HepG2 (cell line): Measurements from ENCODE around the gene PNO1. TPM values are rescaled to one million over a fixed set of nuclear protein-coding genes. Genes with fewer than 3 reads are reported as not detected.

Experiments
- ATF7-NPFF ChIP-seq: sonication (generic); formaldehyde crosslinking; IDR thresholded peaks from 2 replicates; pipeline ENCODE4 v1.8.1; 2023; ENCODE audit warnings: mild to moderate bottlenecking, low read depth, missing genetic modification reagents, moderate library complexity
- BRD4 ChIP-seq: sonication (generic); formaldehyde crosslinking; IDR thresholded peaks from 2 replicates; pipeline ENCODE4 v1.4.0; 2020; ENCODE audit warnings: missing genetic modification reagents
- CEBPB ChIP-seq: IDR thresholded peaks from 2 replicates; pipeline ENCODE4 v1.6.1; 2011; ENCODE audit warnings: low read depth, low read length, improper control_type of control experiment, borderline replicate concordance
- CEBPG ChIP-seq: IDR thresholded peaks from 2 replicates; pipeline ENCODE4 v1.6.1; 2016
- HNRNPLL ChIP-seq: fragments of 200-400 bp; formaldehyde crosslinking; IDR thresholded peaks from 2 replicates; pipeline ENCODE4 v1.6.1; 2017; ENCODE audit warnings: mild to moderate bottlenecking, low read depth, low read length; ENCODE audit not compliant: poor library complexity, severe bottlenecking
- MIXL1 ChIP-seq: IDR thresholded peaks from 2 replicates; pipeline ENCODE4 v1.6.1; 2016
- MLX ChIP-seq: IDR thresholded peaks from 2 replicates; pipeline ENCODE4 v1.6.1; 2016
- NBN ChIP-seq: fragments of 450-650 bp; conservative IDR thresholded peaks from 2 replicates; pipeline ENCODE4 v1.6.1; 2017
- NFE2L1 ChIP-seq: sonication (generic); formaldehyde crosslinking; IDR thresholded peaks from 2 replicates; pipeline ENCODE4 v1.4.0; 2020; ENCODE audit warnings: missing genetic modification reagents, mild to moderate bottlenecking, borderline replicate concordance
- NFIC ChIP-seq: IDR thresholded peaks from 2 replicates; pipeline ENCODE4 v1.6.1; 2012; ENCODE audit warnings: mild to moderate bottlenecking, low read length, inconsistent platforms
- NFYB ChIP-seq: sonication (generic); formaldehyde crosslinking; IDR thresholded peaks from 2 replicates; pipeline ENCODE4 v1.4.0; 2020; ENCODE audit warnings: missing genetic modification reagents
- PRMT3 ChIP-seq: sonication (generic); formaldehyde crosslinking; IDR thresholded peaks from 2 replicates; pipeline ENCODE4 v1.8.1; 2022; ENCODE audit warnings: low read depth, mild to moderate bottlenecking, moderate library complexity, missing genetic modification reagents, borderline replicate concordance
- RXRA ChIP-seq: sonication (generic); formaldehyde crosslinking; IDR thresholded peaks from 2 replicates; pipeline ENCODE4 v1.5.1; 2020; ENCODE audit warnings: missing genetic modification reagents
- SATB2 ChIP-seq: sonication (generic); formaldehyde crosslinking; IDR thresholded peaks from 2 replicates; pipeline ENCODE4 v1.5.0; 2020; ENCODE audit warnings: missing genetic modification reagents
- SCMH1 ChIP-seq: sonication (generic); formaldehyde crosslinking; IDR thresholded peaks from 2 replicates; pipeline ENCODE4 v1.9.0; 2021; ENCODE audit warnings: missing genetic modification reagents, mild to moderate bottlenecking, borderline replicate concordance
- SETDB1 ChIP-seq: sonication (generic); formaldehyde crosslinking; IDR thresholded peaks from 2 replicates; pipeline ENCODE4 v1.5.1; 2020; ENCODE audit warnings: missing genetic modification reagents, mild to moderate bottlenecking, borderline replicate concordance
- TOPORS ChIP-seq: sonication (generic); formaldehyde crosslinking; IDR thresholded peaks from 2 replicates; pipeline ENCODE4 v1.8.0; 2023; ENCODE audit warnings: mild to moderate bottlenecking, missing genetic modification reagents
- ZFX ChIP-seq: sonication (generic); formaldehyde crosslinking; IDR thresholded peaks from 2 replicates; pipeline ENCODE4 v1.4.0; 2020; ENCODE audit warnings: mild to moderate bottlenecking, low read depth, missing genetic modification reagents, moderate library complexity
- ZFY ChIP-seq: sonication (generic); formaldehyde crosslinking; IDR thresholded peaks from 2 replicates; pipeline ENCODE4 v1.4.0; 2020; ENCODE audit warnings: missing genetic modification reagents
- ZNF234 ChIP-seq: sonication (generic); formaldehyde crosslinking; conservative IDR thresholded peaks from 2 replicates; pipeline ENCODE4 v1.5.1; 2020; ENCODE audit warnings: mild to moderate bottlenecking, missing genetic modification reagents
- ZNF263 ChIP-seq: sonication (generic); formaldehyde crosslinking; IDR thresholded peaks from 2 replicates; pipeline ENCODE4 v1.4.0; 2020; ENCODE audit warnings: missing genetic modification reagents
- ZNF326 ChIP-seq: sonication (generic); formaldehyde crosslinking; IDR thresholded peaks from 2 replicates; pipeline ENCODE4 v1.4.0; 2020; ENCODE audit warnings: missing genetic modification reagents, borderline replicate concordance
- ZNF34 ChIP-seq: sonication (generic); formaldehyde crosslinking; IDR thresholded peaks from 2 replicates; pipeline ENCODE4 v1.4.0; 2020; ENCODE audit warnings: mild to moderate bottlenecking, missing genetic modification reagents, borderline replicate concordance
- ZNF567 ChIP-seq: sonication (generic); formaldehyde crosslinking; IDR thresholded peaks from 2 replicates; pipeline ENCODE4 v1.8.1; 2023; ENCODE audit warnings: mild to moderate bottlenecking, missing genetic modification reagents, borderline replicate concordance
- ZNF687 ChIP-seq: sonication (generic); formaldehyde crosslinking; IDR thresholded peaks from 2 replicates; pipeline ENCODE4 v1.5.1; 2020; ENCODE audit warnings: mild to moderate bottlenecking, missing genetic modification reagents, moderate library complexity
- polyA plus RNA-seq, 8 experiments: library from polyadenylated mRNA; depleted of rRNA in 3 of 8; stranded (reverse) in 7 of 8; unstranded in 1 of 8; fragments of >200 nt; fragmentation: Illumina TruSeq in 4 of 8; extraction: Trizol in 4 of 8; gene quantifications; 2 replicates each; pipeline versions ENCODE4 v1.2.1 to v1.2.3, GENCODE V29; 2011 to 2016; ENCODE audit warnings: low read depth in 4 of 8, missing spikeins in 1 of 8, mixed read lengths in 1 of 8; ENCODE audit not compliant: insufficient read depth in 1 of 8
- total RNA-seq, 5 experiments: library from RNA; depleted of rRNA; stranded (reverse); fragments of >200 nt; fragmentation: Illumina TruSeq; extraction: Trizol; gene quantifications; 2 replicates each; pipeline ENCODE4 v1.2.3, GENCODE V29; 2016; ENCODE audit warnings: low read depth in 1 of 5
- TF ChIP-seq, protein P1 (sequence below): sonication (generic); formaldehyde crosslinking; IDR thresholded peaks from 2 replicates; pipeline ENCODE4 v1.8.1; 2023; ENCODE audit warnings: mild to moderate bottlenecking, moderate library complexity, missing genetic modification reagents

The PNO1 gene
- total and polyA plus RNA-seq, 2 of the 13 experiments (the other 11 are each of a cell fraction or from before 2014, with no cell fraction given) = 12.8 to 48.5 TPM

- TF ChIP-seq ATF7-NPFF = 0 out of 2 replicates have a peak, but pooled peaks have one; percentile 23
- TF ChIP-seq MIXL1 (CRISPR knock-in tag) = peak; percentile 46
- peak; percentile 78 for TF ChIP-seq HNRNPLL
- 0 out of 2 replicates have a peak, but pooled peaks have one; percentile 69 for TF ChIP-seq ZNF234 (CRISPR knock-in tag)
- TF ChIP-seq SATB2 (CRISPR knock-in tag) = peak; percentile 28; the same call in 1 of the 2 replicates
- peak; percentile 77 for TF ChIP-seq TOPORS (CRISPR knock-in tag)
- TF ChIP-seq NBN = no peak
- TF ChIP-seq, protein P1, sequence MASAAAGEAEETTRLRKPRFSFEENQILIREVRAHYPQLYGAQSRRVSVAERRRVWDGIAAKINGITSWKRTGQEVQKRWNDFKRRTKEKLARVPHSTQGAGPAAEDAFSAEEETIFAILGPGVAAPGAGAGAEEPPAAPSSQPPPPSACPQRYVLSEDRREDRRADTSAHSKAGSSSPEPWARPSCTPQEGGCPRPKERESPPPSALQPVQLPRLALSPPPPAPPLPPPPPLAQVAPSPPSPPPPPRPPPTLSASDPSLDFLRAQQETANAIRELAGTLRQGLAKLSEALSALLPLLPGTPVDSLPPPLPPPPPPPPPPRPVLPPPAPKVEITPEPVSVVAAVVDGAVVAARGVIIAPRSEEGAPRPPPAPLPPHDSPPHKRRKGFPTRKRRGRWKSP (CRISPR knock-in tag) = no peak; the same call in 1 of the 2 replicates
- peak; percentile 33 for TF ChIP-seq ZNF263
- peak; percentile 78 for TF ChIP-seq NFYB (CRISPR knock-in tag)
- peak; percentile 3; the same call in 1 of the 2 replicates for TF ChIP-seq CEBPG (CRISPR knock-in tag)
- TF ChIP-seq SETDB1 (CRISPR knock-in tag) = peak; percentile 60; the same call in 1 of the 2 replicates
- TF ChIP-seq NFE2L1 (CRISPR knock-in tag) = no peak
- 0 out of 2 replicates have a peak, but pooled peaks have one; percentile 32 for TF ChIP-seq ZNF567
- no peak for TF ChIP-seq ZNF326 (CRISPR knock-in tag)
- TF ChIP-seq MLX (CRISPR knock-in tag) = peak; percentile 20; the same call in 1 of the 2 replicates
- TF ChIP-seq ZFX (CRISPR knock-in tag) = peak; percentile 97
- peak; percentile 85 for TF ChIP-seq ZNF687 (CRISPR knock-in tag)
- peak; percentile 74 for TF ChIP-seq BRD4 (CRISPR knock-in tag)
- TF ChIP-seq ZFY (CRISPR knock-in tag) = peak; percentile 97
- 0 out of 2 replicates have a peak, but pooled peaks have one; percentile 23 for TF ChIP-seq PRMT3 (CRISPR knock-in tag)
- TF ChIP-seq SCMH1 (CRISPR knock-in tag) = no peak
- peak; percentile 17; the same call in 1 of the 2 replicates for TF ChIP-seq RXRA (CRISPR knock-in tag)
- TF ChIP-seq CEBPB = no peak
- TF ChIP-seq NFIC = peak; percentile 76
- peak; percentile 81; the same call in 1 of the 2 replicates for TF ChIP-seq ZNF34 (CRISPR knock-in tag)
These were observed at the start of gene PNO1 (continued) for GRCh38 chr2:68157402-68158133.
